Bone marrow (tissue), 2 donors: ENCODE results near the gene SMIM3.
"Not testable (repeated sequence)": the region's sequence is repeated elsewhere in the genome, so short reads cannot be mapped to it uniquely, and the experiment has no call there.

ENCODE experiments used
- DNase-seq, 2 donors: peaks; one replicate each; lab custom pipeline; 2025; lab: John Stamatoyannopoulos, UW

SMIM3 gene, protein sequence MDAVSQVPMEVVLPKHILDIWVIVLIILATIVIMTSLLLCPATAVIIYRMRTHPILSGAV

DNA sequence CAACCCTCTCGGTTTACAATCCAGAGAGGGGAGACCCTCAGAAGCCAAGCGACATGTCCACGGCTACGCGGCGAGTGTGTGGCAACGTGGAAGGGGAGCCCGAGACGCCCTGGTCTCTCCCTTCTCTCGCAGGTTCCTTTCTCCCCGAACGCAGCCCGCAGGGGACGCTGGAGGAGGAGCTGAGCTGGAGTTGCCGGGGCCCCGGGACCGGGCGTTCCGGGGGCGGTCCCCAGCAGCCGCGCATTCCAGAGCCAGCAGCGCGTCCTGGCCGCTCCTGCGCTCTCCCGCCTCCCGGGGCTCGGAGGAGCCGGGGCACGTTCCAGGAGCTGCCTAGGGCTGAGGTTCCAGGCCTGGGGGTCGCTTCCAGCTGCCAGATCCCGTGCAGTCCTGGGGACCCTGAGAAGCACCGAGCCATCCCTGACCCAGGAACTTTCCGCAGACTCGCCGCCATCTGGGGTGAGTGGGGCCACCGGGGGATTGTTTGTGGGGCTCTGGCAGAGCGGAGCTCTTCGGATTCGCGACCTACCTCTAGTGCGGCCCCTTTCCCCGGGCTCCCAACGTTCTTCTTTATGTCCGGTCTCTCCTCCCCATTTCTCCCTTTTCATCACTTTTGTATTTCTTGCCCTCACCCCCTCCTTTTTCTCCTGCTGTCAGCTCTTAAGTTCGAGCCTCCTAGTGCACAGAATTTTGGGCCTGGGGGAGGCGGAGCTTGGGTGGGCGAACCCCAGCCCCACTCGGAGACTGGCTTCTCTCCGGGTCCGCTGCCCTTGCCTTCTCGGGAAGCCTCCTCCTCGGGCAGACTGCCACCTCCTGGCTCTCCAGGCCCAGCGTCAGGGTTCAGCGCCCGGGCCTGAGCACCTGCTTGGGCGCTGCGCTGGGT is at the start of gene SMIM3:
Gene SMIM3, plus strand, starts transcription at position 241 of the 880 bp plus-strand sequence. CDS start 16,684 bp downstream, outside the sequence.
- peak; percentile 55 to 62 for DNase-seq

DNA sequence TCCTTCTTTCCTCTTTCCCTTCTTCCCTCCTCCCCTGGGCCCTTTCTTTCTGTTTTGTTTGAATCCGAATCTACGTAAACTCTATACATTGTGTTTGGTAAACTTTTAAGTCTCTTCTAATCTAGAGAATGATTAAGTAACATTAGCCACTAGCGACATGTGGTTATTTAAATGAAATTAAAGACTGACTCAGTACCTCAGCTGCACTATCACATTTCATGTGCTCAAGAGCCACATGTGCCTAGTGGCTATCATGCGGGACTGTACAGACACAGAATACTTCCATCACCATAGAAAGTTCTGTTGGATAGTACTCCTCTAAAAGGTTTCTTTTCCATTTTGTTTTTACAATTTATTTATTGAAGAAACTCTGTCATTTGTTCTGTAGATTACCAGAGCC is 48.7 kb upstream of the SMIM3 start:
- DNase-seq, result no peak

DNA sequence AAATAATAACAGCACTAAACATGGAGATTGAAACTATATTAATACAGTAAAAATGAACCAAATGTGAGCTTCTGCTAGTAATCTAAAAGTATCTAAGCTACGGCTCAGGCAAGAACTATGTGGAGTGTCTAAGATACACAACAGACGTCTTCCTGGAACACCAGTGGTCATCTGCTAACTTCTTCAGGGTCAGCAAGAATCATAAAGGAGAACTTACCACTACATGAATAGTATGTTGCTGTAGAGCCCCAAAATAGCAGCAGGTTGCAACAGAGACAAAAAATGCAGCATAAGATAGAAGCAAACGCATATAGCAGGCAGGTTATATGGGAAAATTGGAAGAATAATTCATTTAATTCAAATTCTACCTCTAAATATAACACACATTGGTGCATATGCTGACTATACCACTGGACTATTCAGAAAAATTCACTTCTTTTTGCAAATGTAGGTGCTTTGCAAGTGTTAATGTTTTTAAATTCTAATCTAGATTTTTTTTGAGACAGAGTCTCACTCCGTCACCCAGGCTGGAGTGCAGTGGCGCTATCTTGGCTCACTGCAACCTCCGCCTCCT is 46.8 kb upstream of the SMIM3 start:
- no peak for DNase-seq

DNA sequence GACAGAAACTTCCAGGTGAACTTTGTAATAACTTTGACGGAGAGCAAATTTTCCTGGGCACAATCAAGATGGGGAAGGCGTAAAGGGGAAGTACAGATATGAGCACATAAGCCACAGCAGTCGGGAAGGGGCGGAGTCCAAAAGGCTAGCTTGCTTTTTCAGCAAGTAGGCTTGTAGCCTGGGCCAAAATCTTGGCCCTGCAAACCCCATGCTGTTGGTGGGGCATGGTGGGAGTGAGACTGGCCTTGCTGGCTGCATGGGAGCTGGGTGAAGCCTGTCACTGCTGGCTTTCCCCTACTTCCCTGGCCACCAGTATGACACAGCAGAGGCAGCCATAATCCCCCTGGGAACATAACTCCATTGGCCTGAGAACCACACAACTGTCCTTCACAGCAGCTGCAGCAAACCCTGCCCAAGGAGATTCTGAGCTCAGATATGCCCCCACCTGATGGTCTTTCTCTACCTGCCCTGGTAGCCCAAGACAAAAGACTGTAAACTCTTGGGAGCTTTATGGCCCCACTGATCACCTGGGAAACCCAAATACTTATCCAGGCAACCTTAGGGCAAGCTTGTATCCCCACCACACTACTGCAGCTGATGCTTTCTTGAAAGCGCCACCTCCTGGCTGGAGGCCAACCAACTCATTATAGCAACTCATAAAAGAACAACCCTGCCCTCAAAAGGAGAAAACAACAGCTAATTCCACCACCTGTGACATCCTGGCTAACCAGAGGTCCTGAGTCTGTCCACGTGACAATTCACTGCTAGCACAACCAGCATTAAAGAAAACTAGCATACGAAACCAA is 43.8 kb upstream of the SMIM3 start:
- peak; percentile 29 to 51 for DNase-seq

DNA sequence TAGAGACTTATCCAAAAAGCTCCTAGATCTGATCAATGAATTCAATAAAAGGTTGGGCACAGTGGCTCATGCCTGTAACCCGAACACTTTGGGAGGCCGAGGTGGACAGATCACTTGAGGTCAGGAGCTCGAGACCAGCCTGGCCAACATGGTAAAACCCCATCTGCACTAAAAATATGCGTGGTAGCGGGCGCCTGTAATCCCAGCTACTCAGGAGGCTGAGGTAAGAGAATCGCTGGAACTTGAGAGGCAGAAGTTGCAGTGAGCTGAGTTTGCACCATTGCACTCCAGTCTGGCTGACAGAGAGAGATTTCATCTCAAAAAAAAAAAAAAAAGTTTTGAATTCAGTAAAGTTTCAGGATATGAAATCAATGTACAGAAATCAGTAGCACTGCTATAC is 39.7 kb upstream of the SMIM3 start:
- DNase-seq, result no peak

DNA sequence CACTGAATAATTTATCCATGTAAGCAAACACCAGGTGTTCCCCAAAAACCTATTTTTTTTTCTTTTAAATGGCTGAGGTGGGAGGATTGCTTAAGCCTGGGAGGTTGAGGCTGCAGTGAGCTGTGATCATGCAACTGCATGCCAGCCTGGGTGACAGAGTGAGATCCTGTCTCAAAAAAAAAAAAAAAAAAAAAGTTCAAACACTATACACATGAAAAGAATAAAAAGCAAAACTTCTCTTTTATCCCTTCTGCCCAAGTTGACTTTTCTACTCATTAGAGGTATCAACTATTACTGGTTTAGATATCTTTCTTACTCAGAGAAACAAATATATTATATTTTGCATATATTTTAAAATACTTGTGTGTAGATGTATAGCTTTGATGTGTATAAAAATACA is 37.6 kb upstream of the SMIM3 start:
- no peak for DNase-seq

DNA sequence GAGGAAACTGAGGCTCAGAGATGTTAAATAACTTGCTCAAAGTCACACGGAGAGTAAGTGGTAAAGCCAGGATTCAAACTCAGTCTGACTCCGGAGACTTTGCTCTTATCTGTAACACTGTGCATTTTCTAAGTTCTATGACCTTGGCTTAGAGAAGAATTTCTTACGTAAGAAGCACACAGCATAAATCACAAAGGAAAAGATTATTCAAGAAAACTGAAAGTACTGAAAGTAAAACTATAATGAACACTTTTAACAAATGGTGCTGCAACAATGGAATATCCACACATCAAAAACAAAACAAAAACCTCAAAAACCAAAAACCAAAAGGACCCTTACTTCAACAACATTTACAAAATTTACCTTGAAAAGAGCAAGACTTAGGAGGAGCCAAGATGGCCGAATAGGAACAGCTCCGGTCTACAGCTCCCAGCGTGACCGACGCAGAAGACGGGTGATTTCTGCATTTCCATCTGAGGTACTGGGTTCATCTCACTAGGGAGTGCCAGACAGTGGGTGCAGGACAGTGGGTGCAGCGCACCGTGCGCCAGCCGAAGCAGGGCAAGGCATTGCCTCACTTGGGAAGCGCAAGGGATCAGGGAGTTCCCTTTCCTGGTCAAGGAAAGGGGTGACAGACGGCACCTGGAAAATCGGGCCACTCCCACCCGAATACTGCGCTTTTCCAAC is 36.0 kb upstream of the SMIM3 start:
- not testable (repeated sequence) for DNase-seq

DNA sequence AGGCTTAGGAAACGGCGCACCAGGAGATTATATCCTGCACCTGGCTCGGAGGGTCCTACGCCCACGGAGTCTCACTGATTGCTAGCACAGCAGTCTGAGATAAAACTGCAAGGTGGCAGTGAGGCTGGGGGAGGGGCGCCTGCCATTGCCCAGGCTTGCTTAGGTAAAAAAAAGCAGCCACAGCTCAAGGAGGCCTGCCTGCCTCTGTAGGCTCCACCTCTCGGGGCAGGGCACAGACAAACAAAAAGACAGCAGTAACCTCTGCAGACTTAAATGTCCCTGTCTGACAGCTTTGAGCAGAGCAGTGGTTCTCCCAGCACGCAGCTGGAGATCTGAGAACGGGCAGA is 35.4 kb upstream of the SMIM3 start:
- not testable (repeated sequence) for DNase-seq

DNA sequence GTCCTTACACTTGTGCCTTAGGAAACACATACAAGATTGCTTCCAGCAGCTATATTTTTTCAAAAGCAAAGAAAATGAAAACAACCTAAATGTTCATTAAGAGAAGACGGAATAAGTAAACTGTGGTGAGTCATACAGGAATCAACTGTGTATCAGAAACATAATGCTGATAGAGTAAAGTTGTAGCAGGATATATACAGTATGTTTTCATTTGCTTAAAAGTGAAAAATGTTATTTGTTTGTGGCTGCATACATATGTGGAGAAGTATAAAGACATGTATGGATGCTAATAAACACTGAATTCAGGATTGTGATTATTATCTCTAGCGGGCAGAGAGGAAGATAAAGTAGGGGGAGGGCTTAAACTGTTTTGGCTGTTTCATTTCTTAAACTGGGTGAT is 28.1 kb upstream of the SMIM3 start:
- DNase-seq, result no peak

DNA sequence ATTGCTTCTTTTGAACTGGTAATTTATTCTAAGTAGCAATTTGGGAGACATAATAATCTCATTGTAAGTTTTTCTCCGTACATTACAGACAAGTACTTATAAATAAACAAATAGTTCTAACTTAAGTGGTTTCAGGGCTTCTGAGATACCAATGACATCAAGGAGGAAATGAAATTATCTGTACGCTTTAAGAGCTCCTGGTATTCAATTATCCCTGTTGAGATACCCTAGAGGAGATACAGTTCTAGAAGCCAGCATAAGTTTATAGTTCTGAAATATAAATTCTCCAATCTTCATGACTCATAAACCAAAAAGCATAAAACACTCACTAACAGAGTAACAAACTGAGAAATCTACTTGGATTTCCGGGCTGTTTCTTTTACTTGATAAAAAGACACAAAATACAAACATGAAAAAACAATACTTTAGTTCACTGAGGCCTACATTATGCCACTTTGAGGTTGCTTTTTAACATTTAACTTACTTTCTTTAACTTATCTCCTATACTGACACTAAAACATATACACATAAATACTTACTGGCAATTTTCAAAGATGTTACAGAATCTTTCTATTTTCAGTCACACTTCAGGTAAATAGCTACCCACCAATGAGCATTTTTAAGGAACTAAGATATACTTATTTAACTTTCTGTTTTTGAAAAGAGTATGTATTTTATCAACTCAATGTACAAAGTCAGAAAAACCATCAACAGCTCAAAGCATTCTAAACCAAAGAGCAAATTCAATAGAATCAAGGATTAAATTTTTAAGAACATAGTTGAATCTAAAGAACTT is 27.3 kb upstream of the SMIM3 start:
- DNase-seq, result no peak

DNA sequence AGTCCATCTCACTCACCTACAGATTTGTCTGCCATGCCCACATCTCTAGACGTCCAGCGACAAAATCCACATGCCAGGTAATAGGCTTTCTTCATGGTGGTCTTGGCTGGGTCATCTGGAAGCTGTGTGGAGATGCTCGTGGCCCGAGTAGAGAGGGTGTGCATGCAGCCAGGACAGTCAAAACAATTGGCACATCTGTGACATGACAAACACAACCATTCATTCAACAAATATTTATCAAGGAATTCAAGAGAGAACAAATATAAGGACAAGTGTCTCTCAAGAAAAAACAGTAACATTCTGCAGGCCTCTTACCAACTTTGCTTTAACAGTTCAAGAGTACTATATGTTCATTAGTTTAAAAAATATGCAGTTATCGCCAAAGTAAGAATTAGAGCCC is 25.1 kb upstream of the SMIM3 start:
- no peak for DNase-seq

DNA sequence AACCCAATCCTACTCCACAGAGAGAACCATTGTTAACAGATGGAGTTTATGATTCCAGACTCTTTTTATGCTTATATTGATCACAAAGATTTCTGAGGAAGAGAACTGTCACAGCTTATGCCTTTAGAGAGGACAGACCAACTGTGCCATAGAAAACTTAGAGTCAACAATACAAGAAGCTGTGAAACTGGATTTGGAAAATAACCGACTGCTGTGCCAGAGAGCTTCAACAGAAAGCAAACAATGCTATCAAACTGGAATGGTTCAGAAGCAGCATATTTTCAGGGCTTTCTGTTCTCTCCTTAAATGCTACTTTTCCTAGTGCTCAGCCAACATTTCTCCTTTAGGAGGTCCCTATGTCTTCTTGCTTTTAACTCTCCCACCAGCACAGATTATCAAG is 24.7 kb upstream of the SMIM3 start:
- no peak for DNase-seq

DNA sequence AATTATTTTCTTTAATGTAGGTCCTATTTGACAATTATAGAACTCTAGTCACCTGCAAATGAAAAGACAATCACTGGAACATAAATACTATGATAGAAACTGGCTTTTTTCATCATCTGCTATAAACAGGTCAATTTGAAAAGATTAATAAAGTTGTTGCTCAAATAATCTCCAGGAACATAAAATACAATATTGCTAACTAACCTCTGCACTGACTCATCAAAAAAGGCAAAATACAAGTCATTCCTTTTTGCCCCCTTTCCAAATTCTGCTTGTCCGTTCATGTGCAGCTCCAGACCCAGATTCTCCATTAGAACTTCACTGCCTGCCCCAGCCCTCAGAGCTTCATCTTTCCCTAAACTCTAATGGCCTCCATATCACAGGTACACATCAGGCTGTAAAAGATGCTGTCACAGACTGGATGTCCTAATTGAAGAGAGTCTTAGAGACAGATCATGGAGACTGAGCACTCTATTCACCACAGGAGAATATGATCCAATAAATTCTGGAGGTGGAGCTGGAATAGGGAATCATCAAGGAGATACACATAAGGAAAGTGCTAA is 21.4 kb upstream of the SMIM3 start:
- DNase-seq, result no peak

DNA sequence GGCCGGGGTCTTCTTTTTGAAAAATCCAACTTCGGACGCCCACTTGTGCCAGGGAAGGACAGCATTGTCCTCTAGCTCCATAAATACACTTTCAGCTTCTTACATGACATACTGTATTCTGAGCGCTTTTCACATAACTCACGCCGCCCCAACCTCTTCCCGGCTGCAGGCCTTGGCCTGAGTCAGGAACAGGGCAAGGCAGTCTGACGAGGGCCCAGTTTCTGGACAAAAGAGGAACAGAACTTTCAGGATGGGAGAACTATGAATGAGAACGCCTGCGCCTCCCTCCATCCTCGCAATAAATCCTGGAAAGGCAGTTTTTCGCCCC is 20.4 kb upstream of the SMIM3 start:
- DNase-seq, result no peak

DNA sequence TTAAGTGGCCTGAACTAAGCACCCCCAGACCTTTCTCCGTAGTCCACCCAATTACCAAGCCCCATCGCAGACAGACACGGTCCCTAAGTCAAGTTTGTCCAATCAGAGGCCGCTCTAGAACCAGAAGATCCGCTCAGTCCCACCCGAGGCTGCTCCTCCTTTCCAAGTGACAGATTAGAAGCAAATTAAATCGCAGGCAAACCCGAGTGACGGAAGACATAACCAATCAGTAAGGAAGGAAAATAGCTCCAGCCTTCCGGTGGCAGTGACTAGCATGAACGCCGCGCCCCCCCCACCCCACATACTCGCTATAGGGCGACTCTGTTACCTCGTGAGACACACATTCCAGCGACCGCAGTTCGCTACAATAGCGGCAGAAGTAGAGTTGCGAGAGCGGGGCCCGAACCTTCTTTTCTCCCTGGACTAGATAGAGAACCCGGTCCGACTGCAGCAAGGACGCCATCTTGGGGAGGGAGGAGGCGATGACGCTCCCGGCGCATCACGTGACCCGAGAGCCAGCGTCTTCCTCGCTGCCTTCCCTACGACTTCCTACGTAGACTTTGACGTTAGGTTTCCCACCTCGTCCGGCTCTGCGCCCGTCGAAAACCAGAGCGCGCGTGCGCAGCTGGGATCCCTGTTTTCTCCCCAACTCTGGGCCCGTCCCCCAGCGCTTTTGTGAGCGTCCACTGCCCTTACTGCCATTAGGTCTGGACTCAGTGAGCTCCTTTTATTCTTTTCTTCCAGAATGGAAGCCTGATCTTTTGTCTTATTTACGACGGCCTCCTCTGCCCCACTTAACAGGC is 19.8 kb upstream of the SMIM3 start, which contains the start of gene DCTN4:
Gene DCTN4, minus strand, starts transcription at position 487 of the 803 bp plus-strand sequence. Its CDS starts 24 bp downstream, at position 463.
- peak; percentile 91 to 99 for DNase-seq

DNA sequence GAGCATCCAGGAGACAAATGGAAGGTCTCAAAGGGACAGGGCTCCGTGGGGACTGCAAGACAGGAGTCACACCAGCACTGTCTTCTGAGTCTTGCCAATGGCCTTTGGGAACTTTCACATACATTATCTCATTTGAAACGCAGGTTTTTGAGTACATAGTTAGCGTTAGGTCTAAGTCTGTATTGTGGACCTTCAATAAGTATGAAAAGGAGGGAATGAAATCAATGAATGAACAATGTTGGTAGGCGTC is 19.3 kb upstream of the SMIM3 start:
- no peak for DNase-seq

DNA sequence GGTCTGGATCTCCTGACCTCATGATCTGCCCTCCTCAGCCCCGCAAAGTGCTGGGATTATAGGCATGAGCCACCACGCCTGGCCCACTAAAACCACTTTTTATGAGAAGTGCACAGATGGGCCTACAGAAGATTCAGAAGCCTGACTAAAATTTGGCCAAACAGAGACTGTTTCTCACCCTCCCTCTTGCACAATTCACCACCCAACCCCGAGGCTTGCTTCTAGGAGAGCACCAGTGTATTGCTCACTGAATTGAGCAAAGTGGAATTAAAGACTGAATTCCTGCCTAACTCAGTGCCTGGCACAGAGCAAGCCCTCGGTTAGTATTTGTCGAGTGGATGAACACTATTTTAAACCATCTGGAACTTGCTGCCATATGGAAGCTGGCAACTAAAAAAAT is 16.3 kb upstream of the SMIM3 start:
- DNase-seq, result no peak

DNA sequence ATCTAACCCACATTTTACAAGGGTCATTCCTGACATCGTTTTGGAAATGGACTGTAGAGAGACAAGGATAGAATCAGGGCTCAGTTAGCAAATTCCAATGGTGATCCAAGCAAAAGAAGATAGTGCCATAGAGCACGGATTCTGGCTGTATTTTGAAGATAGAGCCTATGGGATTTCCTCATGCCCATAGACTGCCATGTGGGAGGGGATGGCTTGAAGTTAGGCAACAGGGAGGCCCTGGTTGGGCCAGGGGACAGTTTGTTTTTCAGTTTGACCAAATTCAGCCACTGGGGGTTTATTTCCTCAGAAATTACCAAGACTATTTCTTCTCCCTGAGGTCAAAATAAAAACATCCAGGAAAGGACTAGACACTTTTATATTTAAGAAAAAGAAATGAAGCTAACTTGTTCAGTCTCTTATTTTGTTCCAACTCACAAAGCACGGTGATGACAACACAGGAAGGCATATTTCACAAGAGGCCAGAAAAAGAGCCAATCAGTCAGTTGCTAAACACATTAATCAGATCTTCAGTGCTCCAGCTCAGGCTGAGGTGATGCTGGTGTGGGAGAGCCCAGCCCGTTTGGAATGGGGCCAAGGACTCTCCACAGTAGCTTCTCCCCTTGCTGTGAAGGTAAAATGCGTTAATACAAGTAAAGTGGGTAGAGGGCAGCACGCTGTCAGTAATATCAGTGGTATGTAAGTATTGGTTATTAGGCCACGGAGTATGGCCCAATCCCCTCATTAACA is 15.4 kb upstream of the SMIM3 start:
- peak; percentile 39 to 95 for DNase-seq

DNA sequence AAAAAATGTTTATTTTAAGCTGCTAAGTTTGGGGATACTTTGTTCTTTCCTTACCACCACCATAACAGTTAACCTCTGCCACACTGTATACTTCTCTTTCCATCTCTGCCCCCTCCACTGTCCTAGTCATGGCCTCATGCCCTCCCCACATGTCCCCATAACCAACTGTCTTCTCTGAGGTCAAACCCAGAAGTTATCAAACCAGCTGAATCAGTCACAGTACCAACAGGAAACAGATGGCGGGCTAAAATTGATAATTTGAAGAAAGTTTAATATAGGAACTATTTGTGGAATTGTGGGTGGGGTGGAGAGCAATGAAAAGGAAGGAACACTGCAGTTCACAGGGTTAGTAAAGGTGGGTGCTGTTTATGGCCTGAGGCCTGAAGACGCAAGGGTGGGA is 14.0 kb upstream of the SMIM3 start:
- peak in 1 of 2 donors; percentile 97 for DNase-seq
